ENCODE measurements around the gene C21orf58. TPM values are rescaled to one million over a fixed set of nuclear protein-coding genes. Genes with fewer than 3 reads are reported as not detected.

Gene C21orf58
- total RNA-seq, 1 experiment from 2014 or later: 10.8 TPM

- TF ChIP-seq, protein P1, sequence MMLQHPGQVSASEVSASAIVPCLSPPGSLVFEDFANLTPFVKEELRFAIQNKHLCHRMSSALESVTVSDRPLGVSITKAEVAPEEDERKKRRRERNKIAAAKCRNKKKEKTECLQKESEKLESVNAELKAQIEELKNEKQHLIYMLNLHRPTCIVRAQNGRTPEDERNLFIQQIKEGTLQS (IDR thresholded peaks at IDR 0.05): no peak
- TF ChIP-seq YY1 (IDR thresholded peaks at IDR 0.05; ENCODE audit: extremely low read depth, insufficient replicate concordance, low read depth, low read length): no peak
- Histone ChIP-seq H3K79me2 (ENCODE audit: insufficient read depth, low read length) (no peaks in the 10 kb centered on the region; the same call in 1 of the 2 replicates), H3K4me2 (ENCODE audit: low read length) (no peak overlapping the region), H2AFZ (ENCODE audit: low read depth, low read length, poor library complexity, severe bottlenecking) (no peak overlapping the region), H3K36me3 (ENCODE audit: control insufficient read depth in 1 of 2, insufficient read depth in 2 of 2, low read length in 2 of 2) (peaks cover 30 to 61% of the 10 kb centered on the region in 2 experiments), H3K27me3 (ENCODE audit: insufficient read depth, low read length) (no peaks in the 10 kb centered on the region), H3K9me3 (ENCODE audit: control insufficient read depth in 1 of 2, insufficient read depth in 1 of 2, low read depth in 1 of 2, low read length in 2 of 2) (no peaks in the 10 kb centered on the region), H3K9me2 (ENCODE audit: insufficient read depth) (no peaks in the 10 kb centered on the region), H3K9ac (ENCODE audit: low read length) (no peak overlapping the region), H3K4me1 (ENCODE audit: control insufficient read depth in 1 of 2, insufficient read depth in 2 of 2, low read length in 2 of 2) (no peaks in the 10 kb centered on the region), H3K4me3 (replicated peaks in 1 of 2; ENCODE audit: low read depth in 1 of 2, low read length in 2 of 2) (no peak overlapping the region), H3K27ac (ENCODE audit: low read depth, low read length) (no peak overlapping the region), H4K20me1 (ENCODE audit: insufficient read depth) (no peaks in the 10 kb centered on the region)
- ChIA-PET CTCF (no interaction called here), POLR2A (no interaction called here), RAD21 (ENCODE audit: low non-redundant PET in 1 of 2, low total read pairs in 2 of 2, uncharacterized antibody in 2 of 2, unreplicated experiment in 2 of 2) (no interaction called here)
- DNase-seq (ENCODE audit: low read depth, low spot score): no peak
- BruUV-seq (replicated peaks): no TSS peak
- ATAC-seq: peak; percentile 58
- intact Hi-C loops (cut with micrococcal nuclease): no loop called here
These were observed 59.0 kb downstream of the C21orf58 start for GRCh38 chr21:46264690-46265144.

DNA sequence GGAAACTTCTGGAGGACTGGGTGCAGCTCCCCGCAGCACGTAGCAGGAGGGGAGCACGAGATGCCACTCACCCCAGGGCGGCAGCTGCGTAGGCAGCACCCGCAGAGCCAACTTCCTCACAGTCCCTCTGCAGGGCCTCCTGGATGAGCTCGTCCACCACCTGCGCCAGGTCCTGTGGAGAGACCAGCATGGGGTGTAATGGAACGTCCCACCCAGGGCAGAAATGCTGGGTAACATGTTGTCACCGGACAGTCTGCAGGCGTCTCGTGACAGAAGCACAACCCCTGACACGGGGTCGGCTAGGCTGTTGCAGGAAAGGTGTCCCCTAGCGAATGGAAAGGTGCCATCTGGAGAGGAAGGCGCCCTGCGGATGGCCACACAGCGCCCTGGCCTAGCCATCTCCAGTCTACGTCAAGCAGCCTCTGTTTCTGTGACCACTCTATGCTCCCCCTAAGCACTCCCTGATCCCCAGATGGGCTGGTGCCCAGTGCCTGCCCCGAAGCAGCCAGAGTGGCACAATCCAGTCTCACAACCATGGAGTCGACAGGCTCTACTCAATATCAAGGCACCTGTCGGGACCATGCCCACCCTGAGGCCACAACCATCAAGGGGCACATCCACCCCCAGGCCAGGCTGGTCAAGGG lies 59.5 kb downstream of the C21orf58 start:
- Histone ChIP-seq H2AFZ (ENCODE audit: low read depth, low read length, poor library complexity, severe bottlenecking) (no peak overlapping the region), H3K9ac (ENCODE audit: low read length) (no peak overlapping the region), H4K20me1 (ENCODE audit: insufficient read depth) (no peaks in the 10 kb centered on the region), H3K9me2 (ENCODE audit: insufficient read depth) (no peaks in the 10 kb centered on the region), H3K36me3 (ENCODE audit: control insufficient read depth in 1 of 2, insufficient read depth in 2 of 2, low read length in 2 of 2) (peaks cover 33 to 55% of the 10 kb centered on the region in 2 experiments), H3K4me3 (replicated peaks in 1 of 2; ENCODE audit: low read depth in 1 of 2, low read length in 2 of 2) (no peak overlapping the region), H3K4me2 (ENCODE audit: low read length) (no peak overlapping the region), H3K27me3 (ENCODE audit: insufficient read depth, low read length) (no peaks in the 10 kb centered on the region), H3K27ac (ENCODE audit: low read depth, low read length) (no peak overlapping the region), H3K79me2 (ENCODE audit: insufficient read depth, low read length) (no peaks in the 10 kb centered on the region), H3K9me3 (ENCODE audit: control insufficient read depth in 1 of 2, insufficient read depth in 1 of 2, low read depth in 1 of 2, low read length in 2 of 2) (no peaks in the 10 kb centered on the region), H3K4me1 (ENCODE audit: control insufficient read depth in 1 of 2, insufficient read depth in 2 of 2, low read length in 2 of 2) (no peaks in the 10 kb centered on the region)
- ChIA-PET CTCF (no interaction called here), POLR2A (no interaction called here), RAD21 (ENCODE audit: low non-redundant PET in 1 of 2, low total read pairs in 2 of 2, uncharacterized antibody in 2 of 2, unreplicated experiment in 2 of 2) (no interaction called here)
- intact Hi-C loops (cut with micrococcal nuclease): no loop called here
- TF ChIP-seq SIN3A (IDR thresholded peaks at IDR 0.05; ENCODE audit: low read depth) (no peak), RAD21 (IDR thresholded peaks at IDR 0.05; ENCODE audit: low read depth) (no peak), POLR2AphosphoS5 (IDR thresholded peaks at IDR 0.05; ENCODE audit: low read depth, low read length) (no peak), SRF (IDR thresholded peaks at IDR 0.05; ENCODE audit: low read depth) (no peak), ZFX (IDR thresholded peaks at IDR 0.05) (no peak), REST (IDR thresholded peaks at IDR 0.05; ENCODE audit: low read depth) (no peak), EZH2phosphoT487 (IDR thresholded peaks at IDR 0.05; ENCODE audit: borderline replicate concordance) (no peak)
- TF ChIP-seq, protein P2, sequence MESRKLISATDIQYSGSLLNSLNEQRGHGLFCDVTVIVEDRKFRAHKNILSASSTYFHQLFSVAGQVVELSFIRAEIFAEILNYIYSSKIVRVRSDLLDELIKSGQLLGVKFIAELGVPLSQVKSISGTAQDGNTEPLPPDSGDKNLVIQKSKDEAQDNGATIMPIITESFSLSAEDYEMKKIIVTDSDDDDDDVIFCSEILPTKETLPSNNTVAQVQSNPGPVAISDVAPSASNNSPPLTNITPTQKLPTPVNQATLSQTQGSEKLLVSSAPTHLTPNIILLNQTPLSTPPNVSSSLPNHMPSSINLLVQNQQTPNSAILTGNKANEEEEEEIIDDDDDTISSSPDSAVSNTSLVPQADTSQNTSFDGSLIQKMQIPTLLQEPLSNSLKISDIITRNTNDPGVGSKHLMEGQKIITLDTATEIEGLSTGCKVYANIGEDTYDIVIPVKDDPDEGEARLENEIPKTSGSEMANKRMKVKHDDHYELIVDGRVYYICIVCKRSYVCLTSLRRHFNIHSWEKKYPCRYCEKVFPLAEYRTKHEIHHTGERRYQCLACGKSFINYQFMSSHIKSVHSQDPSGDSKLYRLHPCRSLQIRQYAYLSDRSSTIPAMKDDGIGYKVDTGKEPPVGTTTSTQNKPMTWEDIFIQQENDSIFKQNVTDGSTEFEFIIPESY (IDR thresholded peaks at IDR 0.05; ENCODE audit: extremely low read depth, insufficient replicate concordance, low read length): no peak
- TF ChIP-seq, protein P1 (IDR thresholded peaks at IDR 0.05): no peak
- no peak for ATAC-seq
- no peak for DNase-seq (ENCODE audit: low read depth, low spot score)
- no TSS peak for BruUV-seq (replicated peaks)
